Activated CD4-positive, alpha-beta T cell treated with anti-CD3 and anti-CD28 coated beads, Interleukin-2, amount 10 ng/mL, durations not matched to agents 24 days and 14 days (primary cell): Measurements from ENCODE around the gene MTA1. TPM values are rescaled to one million over a fixed set of nuclear protein-coding genes. Genes with fewer than 3 reads are reported as not detected.
A peak's percentile ranks its signal among the peaks of the same experiment; 100 is the strongest.

Source experiments
- DNase-seq: peaks from one replicate; pipeline ENCODE4 v3.0.0; 2022
- H3K27ac Mint-ChIP-seq: one replicate; pipeline ENCODE4 v1.8.0; 2022; ENCODE audit warnings: mild to moderate bottlenecking, mixed read lengths
- H3K27me3 Mint-ChIP-seq: one replicate; pipeline ENCODE4 v1.8.0; 2022; ENCODE audit warnings: mixed read lengths
- H3K36me3 Mint-ChIP-seq: one replicate; pipeline ENCODE4 v1.8.0; 2022; ENCODE audit warnings: low read depth, mild to moderate bottlenecking, mixed read lengths
- H3K4me1 Mint-ChIP-seq: one replicate; pipeline ENCODE4 v1.8.0; 2021; ENCODE audit warnings: mixed read lengths
- H3K4me3 Mint-ChIP-seq: one replicate; pipeline ENCODE4 v1.8.0; 2022; ENCODE audit warnings: mild to moderate bottlenecking, moderate library complexity, mixed read lengths
- H3K9me3 Mint-ChIP-seq: one replicate; pipeline ENCODE4 v1.8.0; 2021; ENCODE audit warnings: mixed read lengths
- intact Hi-C: fragments of 100-400 bp; cut with micrococcal nuclease; formaldehyde crosslinking; loops from one replicate; pipeline ENCODE4 v1.15.1; 2023
- total RNA-seq: library from RNA; stranded (reverse); gene quantifications from 2 replicates; pipeline ENCODE4 v1.2.3, GENCODE V29; 2022

Gene MTA1
- total RNA-seq, 1 donor from 2014 or later = 187 TPM

DNA sequence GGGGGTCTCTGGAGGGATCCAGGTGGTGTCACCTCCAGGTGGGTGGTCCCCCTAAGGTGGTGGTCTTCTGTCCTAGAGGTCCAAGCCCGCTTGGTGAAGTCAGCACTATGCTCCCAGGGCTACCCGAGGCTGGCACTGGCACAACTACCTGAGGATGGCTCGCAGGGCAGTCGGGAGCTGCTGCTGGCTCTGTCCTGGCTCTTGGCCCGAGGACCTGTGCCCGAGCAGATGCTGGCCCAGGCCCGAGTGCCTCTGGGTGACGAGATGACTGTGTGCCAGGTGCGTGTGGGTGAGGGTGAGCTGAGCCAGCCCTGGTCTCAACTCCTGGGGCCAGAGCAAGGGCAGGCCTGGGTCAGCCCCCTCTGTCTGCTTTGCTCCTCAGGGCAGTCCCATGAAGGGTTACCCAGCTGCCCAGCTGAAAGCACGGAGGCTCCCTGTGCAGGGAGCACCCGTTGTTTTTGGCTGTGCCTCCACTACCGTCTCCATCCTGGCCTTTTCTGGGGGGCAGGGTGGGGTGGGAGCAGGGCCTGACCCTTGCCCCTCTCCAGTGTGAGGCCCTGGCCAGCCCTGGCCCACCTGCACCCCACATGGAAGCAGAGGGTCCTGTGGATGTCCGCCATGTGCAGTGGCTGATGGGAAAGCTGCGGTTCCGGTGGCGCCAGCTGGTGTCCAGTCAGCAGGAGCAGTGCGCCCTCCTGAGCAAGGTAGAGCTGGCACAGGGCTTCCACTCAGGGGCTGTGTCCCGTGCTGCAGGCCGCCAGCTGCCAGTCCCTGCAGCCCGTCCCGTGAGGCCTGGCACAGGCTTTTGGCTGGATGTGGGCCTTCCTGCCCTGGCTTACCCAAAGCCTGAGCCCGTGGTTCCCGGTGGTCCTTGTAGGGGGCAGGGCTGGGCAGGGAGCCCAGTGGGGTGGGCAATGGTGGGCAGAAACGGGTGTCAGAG is 72.7 kb downstream of the MTA1 start:
- intact Hi-C loops = loop anchor here (5.0 kb wide), 2 partner anchors 400 to 425 kb away; partner anchors contain the start of gene GPR132
- Mint-ChIP-seq H3K36me3 (peaks cover 3% of the 10 kb centered on the region), H3K4me1 (peaks cover 16% of the 10 kb centered on the region), H3K27me3 (no peaks in the 10 kb centered on the region), H3K4me3 (peak overlapping the region; percentile 85), H3K9me3 (no peaks in the 10 kb centered on the region), H3K27ac (peak overlapping the region; percentile 95)
- peak; percentile 61 for DNase-seq

DNA sequence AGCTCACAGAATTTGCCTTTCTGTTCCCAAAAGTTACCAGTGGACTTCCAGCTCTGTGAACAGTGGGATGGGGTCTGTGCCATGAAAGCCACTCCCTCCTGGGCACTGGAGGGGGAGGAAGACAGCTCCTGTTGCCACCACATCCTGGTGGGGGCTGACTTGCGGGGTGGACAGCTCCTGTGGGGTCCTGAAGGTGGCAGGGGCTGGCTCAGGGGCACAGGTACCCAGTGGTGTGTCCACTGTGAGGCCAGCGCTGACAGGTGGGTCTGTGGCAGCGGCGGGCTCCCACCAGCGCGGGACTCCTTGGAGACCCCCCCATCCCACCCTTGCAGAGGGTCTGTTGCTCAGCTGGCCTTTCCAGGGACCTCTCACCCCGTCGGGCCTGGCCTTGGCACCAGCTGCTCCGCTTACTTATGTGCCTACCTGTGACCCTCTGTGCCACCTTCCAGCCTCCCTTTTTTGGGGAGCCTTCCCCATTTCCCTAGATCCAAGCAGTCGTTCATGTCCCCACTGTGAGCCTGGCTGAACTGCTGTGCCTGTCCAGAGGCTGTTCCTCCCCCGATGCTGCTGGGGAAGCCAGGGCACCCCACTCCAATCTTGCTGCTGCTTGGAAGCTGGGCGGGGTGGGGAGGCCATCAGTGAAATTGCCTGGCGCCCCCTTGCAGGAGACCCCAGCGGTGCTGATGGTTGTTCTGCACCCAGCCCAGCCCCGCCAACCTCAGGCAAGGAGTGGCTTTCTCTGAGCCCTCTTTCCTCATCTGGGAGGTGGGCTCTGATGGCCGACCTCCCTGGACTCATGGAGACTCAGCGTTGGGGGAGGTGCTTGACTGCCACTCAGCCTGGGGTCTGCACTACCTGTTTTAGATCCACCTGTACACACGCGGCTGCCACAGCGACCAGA is 73.6 kb downstream of the MTA1 start:
- no peak overlapping the region for H3K27ac Mint-ChIP-seq
- H3K27me3 Mint-ChIP-seq = no peaks in the 10 kb centered on the region
- H3K36me3 Mint-ChIP-seq = peaks cover 4% of the 10 kb centered on the region
- no peak overlapping the region for H3K4me3 Mint-ChIP-seq
- intact Hi-C loops = loop anchor here (5.0 kb wide), 2 partner anchors 401 to 426 kb away; partner anchors contain the start of gene GPR132
- DNase-seq = peak; percentile 60
- no peaks in the 10 kb centered on the region for H3K9me3 Mint-ChIP-seq
- H3K4me1 Mint-ChIP-seq = peaks cover 14% of the 10 kb centered on the region

DNA sequence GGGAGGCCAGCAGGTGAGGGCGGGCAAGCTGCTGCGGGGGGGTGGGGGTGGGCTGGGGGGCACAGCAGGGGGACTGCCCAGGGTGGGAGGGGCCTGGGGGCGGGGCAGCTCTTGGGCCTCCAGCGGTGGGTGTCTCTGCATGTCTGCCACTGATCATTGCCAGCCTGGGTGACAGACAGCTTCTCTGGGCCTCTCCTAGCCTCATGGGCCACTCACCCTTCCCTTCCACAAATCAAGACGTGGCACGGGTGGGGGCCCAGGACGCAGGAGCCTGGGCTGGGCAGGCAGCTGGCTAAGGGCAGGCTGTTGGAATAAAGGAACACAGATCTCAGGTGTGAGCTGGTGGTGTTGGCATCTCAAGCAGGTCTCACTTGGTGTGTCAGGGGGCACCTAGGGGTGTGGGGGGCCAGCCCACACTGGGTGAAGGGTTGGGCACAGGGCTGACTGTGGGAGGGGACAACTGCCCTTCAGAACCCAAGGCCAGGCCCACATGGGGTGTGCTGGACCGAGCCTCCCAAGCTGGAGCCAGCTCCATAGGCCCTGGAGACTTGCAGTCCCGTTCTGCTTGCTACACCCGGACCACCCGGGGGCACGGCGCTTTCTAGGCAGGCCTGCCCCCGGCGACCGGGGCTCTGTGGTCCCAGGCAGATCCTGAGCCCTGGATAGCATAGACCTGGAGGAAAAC is 74.4 kb downstream of the MTA1 start:
- no peak overlapping the region for H3K4me3 Mint-ChIP-seq
- no peak overlapping the region for H3K27ac Mint-ChIP-seq
- peaks cover 4% of the 10 kb centered on the region for H3K36me3 Mint-ChIP-seq
- no peaks in the 10 kb centered on the region for H3K27me3 Mint-ChIP-seq
- peak; percentile 61 for DNase-seq
- H3K4me1 Mint-ChIP-seq = peaks cover 9% of the 10 kb centered on the region
- intact Hi-C loops = loop anchor here (5.0 kb wide), 2 partner anchors 402 to 427 kb away; partner anchors contain the start of gene GPR132
- no peaks in the 10 kb centered on the region for H3K9me3 Mint-ChIP-seq

DNA sequence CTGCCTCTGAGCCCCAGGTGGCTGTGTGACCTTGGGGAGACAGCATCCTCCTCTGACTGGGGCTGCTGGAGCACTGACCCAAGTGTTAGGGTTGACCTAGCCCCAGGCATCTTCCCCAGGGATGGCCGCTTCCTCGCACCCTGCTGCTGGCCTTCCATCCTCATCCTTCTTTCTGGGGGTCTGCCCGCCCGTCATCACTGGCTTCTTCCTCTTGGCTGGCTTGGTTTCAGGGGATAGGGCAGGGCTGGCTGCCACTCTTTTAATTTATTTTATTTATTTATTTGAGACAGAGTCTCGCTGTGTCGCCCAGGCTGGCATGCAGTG is 74.9 kb downstream of the MTA1 start:
- intact Hi-C loops = loop anchor here (5.0 kb wide), 2 partner anchors 402 to 427 kb away; partner anchors contain the start of gene GPR132
- Mint-ChIP-seq H3K9me3 (no peaks in the 10 kb centered on the region), H3K27me3 (no peaks in the 10 kb centered on the region), H3K4me3 (no peak overlapping the region), H3K4me1 (peaks cover 6% of the 10 kb centered on the region), H3K36me3 (peaks cover 4% of the 10 kb centered on the region), H3K27ac (no peak overlapping the region)
- DNase-seq = no peak

DNA sequence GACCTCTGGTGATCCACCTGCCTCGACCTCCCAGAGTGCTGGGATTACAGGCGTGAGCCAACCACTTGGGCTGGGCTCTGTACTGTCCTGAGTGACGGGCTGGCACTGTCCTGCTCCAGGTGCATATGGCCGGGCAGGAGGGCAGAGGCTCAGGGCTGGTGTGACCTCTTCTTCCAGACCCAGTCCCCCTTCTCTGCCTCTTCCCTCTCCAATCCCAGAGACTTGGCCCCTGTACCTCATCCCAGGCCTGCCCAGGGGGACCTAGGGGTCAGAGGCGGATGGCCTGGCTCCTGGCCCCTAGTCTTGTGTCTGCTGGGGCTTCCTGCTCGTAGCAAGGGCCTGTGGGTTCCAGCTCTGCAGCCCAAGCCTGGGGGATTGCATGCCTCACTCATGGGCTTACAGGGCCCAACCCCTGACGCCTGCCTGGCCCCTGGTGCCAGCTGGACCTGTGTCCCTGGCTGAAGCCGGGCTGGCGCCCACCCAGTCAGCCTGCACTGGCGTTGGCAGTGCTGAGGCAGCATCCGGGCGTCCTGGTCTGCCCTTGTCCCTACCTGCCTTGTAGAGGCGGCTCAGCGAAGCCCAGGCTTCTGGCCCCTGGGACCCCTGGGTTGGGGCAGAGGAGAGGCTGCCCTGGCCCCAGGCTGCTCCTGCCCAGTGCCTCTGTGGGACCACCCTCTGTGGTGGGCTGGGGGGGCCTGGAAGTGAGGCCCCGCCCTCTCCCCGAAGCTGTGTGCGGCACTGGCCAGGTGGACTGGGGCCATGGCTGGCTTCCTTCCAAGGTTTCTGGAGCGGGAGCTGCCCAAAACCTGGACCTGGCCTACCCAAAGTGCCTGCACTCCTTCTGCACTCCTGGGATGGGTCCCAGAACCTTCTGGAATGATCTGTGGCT is 75.7 kb downstream of the MTA1 start:
- peak; percentile 59 for DNase-seq
- Mint-ChIP-seq H3K27me3 (no peaks in the 10 kb centered on the region), H3K27ac (no peak overlapping the region), H3K4me1 (peaks cover 3% of the 10 kb centered on the region), H3K36me3 (peaks cover 4% of the 10 kb centered on the region), H3K9me3 (no peaks in the 10 kb centered on the region), H3K4me3 (no peak overlapping the region)
- intact Hi-C loops = no loop called here

DNA sequence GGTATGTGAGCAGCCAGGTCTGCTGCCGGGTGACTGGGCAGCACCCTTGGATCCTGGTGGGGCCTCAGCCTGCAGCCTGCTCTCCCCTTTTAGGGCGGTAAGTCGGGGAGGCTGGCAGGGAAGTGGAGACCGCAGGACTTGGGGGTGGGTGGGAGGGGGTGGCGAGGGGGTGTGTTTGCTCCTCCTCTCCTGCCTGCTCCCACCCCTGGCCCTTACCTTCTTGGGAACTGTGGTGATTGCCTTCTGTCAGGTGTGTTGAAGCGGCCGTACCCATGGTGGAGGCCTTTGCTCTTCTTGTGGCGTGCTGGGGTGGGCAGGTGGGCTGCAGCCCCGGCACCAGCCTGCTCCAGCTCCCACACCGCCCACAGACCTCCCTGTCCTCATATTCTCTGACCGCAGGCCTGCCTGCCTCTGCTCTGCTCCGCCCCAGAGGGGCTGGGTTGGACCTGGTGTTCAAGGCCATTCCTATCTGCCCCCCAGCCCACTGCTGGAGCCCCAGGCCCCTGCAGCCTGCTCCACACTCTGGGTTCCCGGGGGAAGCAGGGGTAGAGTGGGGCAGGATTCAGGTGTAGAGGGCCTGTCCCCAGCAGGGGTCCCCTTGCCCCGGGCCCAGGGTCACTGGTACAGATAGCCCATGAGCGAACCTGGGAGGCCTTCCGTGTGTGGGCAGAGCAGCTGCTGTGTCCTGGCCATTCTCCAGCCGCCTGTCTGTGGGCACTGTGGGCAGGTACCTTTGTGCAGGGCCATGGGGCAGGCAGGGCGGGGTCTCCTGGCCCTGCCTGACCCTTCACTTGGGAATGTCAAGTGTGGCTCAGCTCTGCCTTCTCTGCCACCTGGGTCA is 76.6 kb downstream of the MTA1 start:
- intact Hi-C loops = no loop called here
- DNase-seq = peak; percentile 58
- H3K27ac Mint-ChIP-seq = no peak overlapping the region
- no peaks in the 10 kb centered on the region for H3K27me3 Mint-ChIP-seq
- peaks cover 3% of the 10 kb centered on the region for H3K4me1 Mint-ChIP-seq
- H3K9me3 Mint-ChIP-seq = no peaks in the 10 kb centered on the region
- no peak overlapping the region for H3K4me3 Mint-ChIP-seq
- H3K36me3 Mint-ChIP-seq = peaks cover 1% of the 10 kb centered on the region

DNA sequence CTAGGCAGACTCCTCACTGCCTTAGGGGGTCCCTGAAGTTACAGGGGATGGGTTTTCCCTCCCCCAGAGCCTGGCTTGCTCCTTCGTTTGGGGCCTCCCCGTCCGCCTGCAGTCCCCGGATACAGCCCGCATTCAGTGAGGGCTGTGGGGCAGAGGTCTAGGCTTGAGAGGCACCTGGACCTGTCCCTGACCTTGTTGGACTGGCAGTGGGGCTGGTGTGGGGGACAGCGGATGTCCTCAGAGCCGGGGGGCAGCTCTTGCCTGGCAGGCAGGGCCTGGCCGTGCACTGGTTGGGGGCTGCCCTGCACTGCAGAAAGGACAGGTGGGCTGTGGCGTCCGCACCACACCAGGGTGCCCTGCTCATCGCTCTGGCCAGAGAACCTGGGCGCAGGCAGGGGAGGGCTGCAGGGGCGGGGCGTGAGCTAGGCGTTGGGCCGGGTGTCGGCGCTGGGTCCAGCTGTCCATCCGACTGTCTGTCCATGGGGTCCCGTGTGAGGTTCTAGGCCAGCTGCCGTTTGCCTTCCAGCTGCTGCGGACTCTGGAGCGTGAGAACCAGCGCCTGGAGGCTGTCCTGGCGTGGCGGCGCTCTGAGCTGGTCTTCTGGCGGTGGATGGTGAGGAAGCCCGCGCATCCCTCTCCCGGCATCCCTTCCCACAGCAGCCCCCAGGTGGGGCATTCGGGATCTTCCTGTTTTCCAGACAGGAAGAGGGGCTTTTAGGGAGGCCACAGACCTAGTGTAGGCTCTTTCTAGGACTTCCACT is 77.4 kb downstream of the MTA1 start:
- no peaks in the 10 kb centered on the region for H3K27me3 Mint-ChIP-seq
- no peaks in the 10 kb centered on the region for H3K9me3 Mint-ChIP-seq
- DNase-seq = peak; percentile 57
- H3K36me3 Mint-ChIP-seq = peaks cover 1% of the 10 kb centered on the region
- intact Hi-C loops = no loop called here
- H3K4me1 Mint-ChIP-seq = no peaks in the 10 kb centered on the region
- no peak overlapping the region for H3K27ac Mint-ChIP-seq
- no peak overlapping the region for H3K4me3 Mint-ChIP-seq

DNA sequence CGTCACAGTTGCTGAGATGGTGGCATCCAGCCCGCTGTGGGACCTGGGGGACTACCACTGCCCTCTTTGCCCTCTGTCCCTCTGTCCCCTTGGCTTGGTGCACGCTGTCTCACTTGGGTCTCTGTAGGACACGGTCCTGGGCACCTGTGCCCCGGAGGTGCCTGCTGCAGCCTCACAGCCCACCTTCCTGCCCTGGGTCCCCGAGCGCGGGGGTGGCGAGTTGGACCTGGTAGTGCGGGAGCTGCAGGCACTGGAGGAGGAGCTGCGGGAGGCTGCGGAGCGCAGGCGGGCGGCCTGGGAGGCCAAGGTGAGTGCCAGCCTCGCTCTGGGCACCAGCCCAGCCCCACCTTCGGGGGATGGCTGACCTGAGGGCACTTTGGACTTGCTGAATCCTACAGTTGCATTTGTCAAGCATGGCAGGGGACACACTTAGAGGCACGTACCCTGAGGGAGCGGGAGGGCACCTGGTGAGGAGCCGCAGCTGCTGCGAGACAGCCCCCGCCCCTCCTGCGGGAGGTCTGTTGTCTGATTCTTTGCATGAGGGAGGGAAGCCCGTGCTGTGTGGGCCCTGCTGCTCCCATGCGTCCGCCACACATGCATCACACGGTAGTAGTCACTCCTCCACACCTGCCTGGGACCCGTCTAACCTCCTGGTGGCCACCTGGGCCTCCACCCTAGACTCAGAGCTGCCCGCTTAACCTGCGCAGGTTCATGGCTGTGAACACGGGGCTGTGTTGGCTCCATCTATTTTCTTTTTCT is 78.2 kb downstream of the MTA1 start:
- H3K36me3 Mint-ChIP-seq = peaks cover 1% of the 10 kb centered on the region
- H3K9me3 Mint-ChIP-seq = no peaks in the 10 kb centered on the region
- DNase-seq = no peak
- H3K4me1 Mint-ChIP-seq = no peaks in the 10 kb centered on the region
- H3K27ac Mint-ChIP-seq = no peak overlapping the region
- intact Hi-C loops = no loop called here
- H3K27me3 Mint-ChIP-seq = no peaks in the 10 kb centered on the region
- H3K4me3 Mint-ChIP-seq = no peak overlapping the region

DNA sequence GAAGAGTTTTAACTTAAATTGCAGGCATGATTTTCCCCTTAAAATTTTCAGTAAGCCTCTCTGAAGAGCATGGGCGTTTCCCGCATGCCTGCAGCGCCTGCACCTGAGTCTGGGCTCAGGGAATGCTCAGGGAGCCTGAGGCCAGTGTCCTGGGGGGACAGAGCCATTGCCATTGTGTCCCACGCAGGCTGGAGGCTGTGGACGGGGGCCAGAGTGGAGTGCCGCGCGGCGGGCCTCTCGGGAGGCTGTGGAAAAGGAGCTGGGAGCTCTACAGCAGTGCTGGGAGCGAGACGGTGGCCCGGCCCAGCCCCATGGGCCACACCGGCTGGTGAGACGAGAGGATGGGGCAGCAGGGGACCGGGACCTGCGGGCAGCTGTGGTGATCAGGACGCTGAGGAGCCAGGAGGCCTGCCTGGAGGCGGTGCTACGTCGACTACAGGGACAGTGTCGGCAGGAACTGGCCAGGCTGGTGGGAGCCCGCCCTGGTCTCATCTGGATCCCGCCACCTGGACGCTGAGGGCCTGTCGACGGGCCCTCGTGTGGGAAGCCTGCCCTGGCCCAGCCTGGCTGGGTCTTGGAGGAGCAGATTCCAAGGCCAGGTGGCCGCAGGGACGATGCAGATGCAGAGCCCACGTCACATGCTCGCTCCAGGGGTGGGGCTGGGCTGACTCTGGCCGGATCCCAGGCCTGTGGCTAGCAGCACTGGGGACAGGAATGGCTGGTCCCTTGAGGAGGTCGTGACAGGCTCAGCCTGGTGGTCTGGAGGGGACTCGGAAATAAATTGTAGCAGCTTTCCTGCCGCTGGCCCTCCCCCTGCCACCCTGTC is 79.0 kb downstream of the MTA1 start:
- no peak for DNase-seq
- no peak overlapping the region for H3K27ac Mint-ChIP-seq
- no peaks in the 10 kb centered on the region for H3K4me1 Mint-ChIP-seq
- H3K4me3 Mint-ChIP-seq = no peak overlapping the region
- H3K9me3 Mint-ChIP-seq = no peaks in the 10 kb centered on the region
- H3K36me3 Mint-ChIP-seq = peaks cover 1% of the 10 kb centered on the region
- intact Hi-C loops = no loop called here
- H3K27me3 Mint-ChIP-seq = no peaks in the 10 kb centered on the region

DNA sequence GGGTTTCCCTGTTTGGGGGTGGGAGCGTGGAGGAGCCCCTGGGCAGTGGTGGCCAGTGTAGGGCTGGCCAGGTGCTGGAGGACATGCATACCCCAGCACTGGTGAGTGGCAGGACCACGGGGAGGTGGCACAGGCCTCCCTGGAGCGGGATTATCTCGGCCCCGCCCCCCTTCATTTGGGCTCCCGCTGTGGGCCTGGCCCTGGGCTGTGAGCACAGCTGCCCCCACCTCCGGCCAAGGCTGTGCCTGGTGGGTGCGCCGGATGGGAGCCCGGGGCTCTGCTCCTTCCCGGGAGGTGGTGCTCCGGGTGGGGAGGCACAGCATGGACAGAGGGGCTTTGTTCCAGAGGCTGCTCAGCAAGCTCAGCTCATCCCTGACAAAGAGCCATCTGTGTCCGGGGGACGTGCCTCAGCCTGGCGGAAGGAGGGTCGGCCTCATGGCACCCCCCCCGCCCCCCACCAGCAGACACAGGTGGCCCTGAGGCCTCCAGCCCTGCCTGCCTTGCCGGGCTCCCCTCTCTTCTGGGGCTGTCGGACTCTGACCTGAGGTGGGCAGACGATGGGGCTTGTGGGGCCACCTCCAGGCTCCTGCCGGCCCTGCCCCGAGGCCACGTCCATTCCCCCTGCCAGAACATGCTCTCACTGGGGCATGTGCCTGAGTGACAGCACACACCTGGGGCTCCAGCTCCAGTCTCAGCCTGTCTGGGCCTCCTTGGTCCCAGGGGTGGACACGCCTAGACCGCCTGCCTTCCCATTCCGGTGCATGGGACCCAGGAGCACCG is 79.8 kb downstream of the MTA1 start:
- peaks cover 1% of the 10 kb centered on the region for H3K36me3 Mint-ChIP-seq
- H3K27me3 Mint-ChIP-seq = no peaks in the 10 kb centered on the region
- H3K9me3 Mint-ChIP-seq = no peaks in the 10 kb centered on the region
- no peaks in the 10 kb centered on the region for H3K4me1 Mint-ChIP-seq
- intact Hi-C loops = no loop called here
- no peak overlapping the region for H3K27ac Mint-ChIP-seq
- DNase-seq = no peak
- H3K4me3 Mint-ChIP-seq = no peak overlapping the region
